KBM-7 (cell line): Measurements from ENCODE around the gene GPR37L1.
"Not testable (repeated sequence)": the region's sequence is repeated elsewhere in the genome, so short reads cannot be mapped to it uniquely, and the experiment has no call there.

ENCODE experiments used
- DNase-seq: peaks from one replicate; pipeline ENCODE4 v3.0.0-alpha.2; 2015
- in situ Hi-C: fragments of 300-500 bp; cut with MboI; formaldehyde crosslinking; loops from 2 replicates; pipeline ENCODE4 v1.14.3; 2020; ENCODE audit warnings: low sequenced_read_pairs, low pct_unique_long_range_greater_than_20kb, mixed read lengths

The GPR37L1 gene

GRCh38 chr1:202106340-202107254, 16.1 kb upstream of the GPR37L1 start:
- DNase-seq = no peak

DNA sequence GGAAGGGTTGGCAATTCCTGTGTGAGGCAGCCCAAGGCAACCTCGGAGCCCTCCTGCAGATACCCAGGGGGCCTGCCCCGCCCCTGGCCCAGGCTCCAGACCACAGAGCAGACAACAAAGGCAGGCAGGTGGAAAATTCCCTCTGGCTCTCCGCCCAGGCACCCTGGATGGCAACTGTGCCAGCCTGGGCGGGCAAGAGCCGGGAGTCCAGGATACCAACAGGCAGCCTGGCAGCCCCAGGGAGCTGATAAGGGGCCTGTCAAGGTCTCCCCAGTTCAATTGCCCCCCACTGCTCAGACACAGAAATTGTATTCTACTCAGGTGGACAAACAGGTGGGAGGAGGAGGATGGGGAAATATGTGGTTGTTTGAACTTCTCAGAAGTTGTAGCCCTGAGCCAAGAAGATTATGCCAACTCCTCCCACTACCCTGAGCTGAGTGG, 15.4 kb upstream of the GPR37L1 start:
- DNase-seq = no peak

More at GRCh38 chr1:202106340-202107254, 16.1 kb upstream of the GPR37L1 start:
- in situ Hi-C loops = loop anchor here (25.0 kb wide), 1 partner anchor 219 kb away; the partner anchor contains the start of gene SHISA4

GRCh38 chr1:202107801-202108731, 14.7 kb upstream of the GPR37L1 start:
- DNase-seq = no peak
- in situ Hi-C loops = loop anchor here (25.0 kb wide), 1 partner anchor 221 kb away; the partner anchor contains the start of gene SHISA4

More for the DNA sequence above, 15.4 kb upstream of the GPR37L1 start:
- in situ Hi-C loops = loop anchor here (25.0 kb wide), 1 partner anchor 220 kb away; the partner anchor contains the start of gene SHISA4

DNA sequence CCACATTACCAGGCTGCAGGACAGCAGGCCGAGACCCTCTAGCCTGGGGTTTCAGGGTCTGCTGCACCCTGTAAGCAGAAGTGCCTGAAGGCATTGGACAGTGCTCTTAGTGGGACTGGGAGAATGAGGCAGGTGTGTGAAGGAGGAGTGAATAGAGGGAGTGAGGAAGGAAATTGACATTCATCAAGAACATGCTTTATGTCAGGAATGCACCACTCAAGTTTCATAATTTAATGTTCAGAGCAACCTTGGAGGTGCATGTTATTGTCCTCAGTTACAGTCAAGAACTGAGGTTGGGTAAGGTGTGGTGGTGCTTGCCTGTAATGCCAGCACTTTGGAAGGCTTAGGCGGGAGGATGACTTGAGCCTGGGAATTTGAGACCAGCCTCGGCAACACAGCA, 11.7 kb upstream of the GPR37L1 start:
- DNase-seq = no peak
- in situ Hi-C loops = loop anchor here (25.0 kb wide), 1 partner anchor 224 kb away; the partner anchor contains the start of gene SHISA4

- in situ Hi-C loops = loop anchor here (25.0 kb wide), 1 partner anchor 224 kb away; the partner anchor contains the start of gene SHISA4
- not testable (repeated sequence) for DNase-seq
These were observed 11.1 kb upstream of the GPR37L1 start for GRCh38 chr1:202111589-202111988.

DNA sequence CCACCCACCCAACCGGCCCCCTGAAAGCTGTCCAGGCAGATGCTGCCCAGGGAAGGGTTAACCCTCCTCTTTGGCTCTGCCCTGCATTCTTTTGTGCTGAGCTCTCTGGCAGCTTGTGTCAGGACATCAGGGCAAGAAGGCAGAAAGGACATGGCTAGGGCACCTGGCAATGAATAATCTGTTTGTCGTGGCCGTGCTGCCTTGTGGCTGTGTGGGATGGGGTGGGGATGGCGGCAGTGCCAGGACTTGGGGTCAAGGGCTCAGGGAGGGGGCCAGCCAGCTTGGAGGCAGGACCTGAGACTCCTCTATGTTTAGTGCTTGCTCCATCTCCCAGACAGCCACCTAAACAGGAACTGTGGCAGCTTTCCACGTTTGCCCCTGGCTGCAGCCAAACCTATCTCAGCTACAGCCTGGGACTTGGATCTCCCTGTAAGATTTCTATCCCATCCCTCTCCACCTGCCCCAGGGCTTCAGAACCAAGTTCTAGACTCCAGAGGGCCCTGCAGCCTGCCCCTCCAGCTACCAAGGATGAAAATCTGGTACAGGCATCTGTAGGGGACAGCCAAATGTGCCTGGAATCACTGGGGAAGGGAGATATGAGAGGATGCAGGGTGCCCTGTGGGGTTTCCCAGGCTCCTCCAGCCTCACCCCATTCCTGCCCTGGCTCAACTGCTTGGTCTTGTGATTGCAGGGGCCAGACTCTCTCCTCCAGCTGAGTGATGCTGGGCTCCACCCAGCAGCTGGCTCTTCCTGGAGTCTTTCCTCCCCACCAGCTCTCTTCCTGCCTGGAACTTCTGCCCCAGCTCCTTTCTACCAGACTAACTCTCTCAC, 9.6 kb upstream of the GPR37L1 start:
- in situ Hi-C loops = loop anchor here (25.0 kb wide), 1 partner anchor 226 kb away; the partner anchor contains the start of gene SHISA4
- DNase-seq = no peak

GRCh38 chr1:202113690-202114300, 8.9 kb upstream of the GPR37L1 start:
- in situ Hi-C loops = loop anchor here (25.0 kb wide), 1 partner anchor 226 kb away; the partner anchor contains the start of gene SHISA4
- no peak for DNase-seq

GRCh38 chr1:202116287-202116686, 6.4 kb upstream of the GPR37L1 start:
- DNase-seq = no peak
- in situ Hi-C loops = loop anchor here (25.0 kb wide), 1 partner anchor 229 kb away; the partner anchor contains the start of gene SHISA4

DNA sequence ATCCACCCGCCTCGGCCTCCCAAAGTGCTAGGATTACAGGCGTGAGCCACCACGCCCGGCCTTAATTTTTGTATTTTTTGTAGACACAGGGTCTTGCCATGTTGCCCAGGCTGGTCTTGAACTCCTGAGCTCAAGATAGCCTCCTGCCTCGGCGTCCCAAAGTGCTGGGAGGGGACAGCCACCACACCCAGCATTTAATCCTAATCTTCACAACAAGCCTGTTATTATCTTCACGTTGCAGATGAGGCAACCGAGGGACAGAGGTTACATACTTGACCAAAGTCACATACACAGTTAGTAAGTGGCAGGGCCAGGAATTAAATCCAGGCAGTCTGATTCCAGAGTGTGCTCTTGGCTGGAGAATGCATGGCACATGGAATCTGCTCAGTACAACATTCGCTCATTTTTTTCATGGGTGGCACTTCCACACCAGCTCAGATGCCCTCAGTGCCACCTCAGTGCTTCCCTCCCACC, 4.8 kb upstream of the GPR37L1 start:
- in situ Hi-C loops = loop anchor here (25.0 kb wide), 1 partner anchor 231 kb away; the partner anchor contains the start of gene SHISA4
- no peak for DNase-seq

- DNase-seq = no peak
- in situ Hi-C loops = loop anchor here (10.0 to 25.0 kb wide), 2 partner anchors 106 to 234 kb away; partner anchors contain the start of genes ELF3 and SHISA4
These were observed 1.7 kb upstream of the GPR37L1 start for GRCh38 chr1:202121006-202121405.

GRCh38 chr1:202123336-202123813, 658 bp downstream of the GPR37L1 start:
- in situ Hi-C loops = loop anchor here (10.0 to 25.0 kb wide), 2 partner anchors 109 to 236 kb away; partner anchors contain the start of genes ELF3 and SHISA4

DNA sequence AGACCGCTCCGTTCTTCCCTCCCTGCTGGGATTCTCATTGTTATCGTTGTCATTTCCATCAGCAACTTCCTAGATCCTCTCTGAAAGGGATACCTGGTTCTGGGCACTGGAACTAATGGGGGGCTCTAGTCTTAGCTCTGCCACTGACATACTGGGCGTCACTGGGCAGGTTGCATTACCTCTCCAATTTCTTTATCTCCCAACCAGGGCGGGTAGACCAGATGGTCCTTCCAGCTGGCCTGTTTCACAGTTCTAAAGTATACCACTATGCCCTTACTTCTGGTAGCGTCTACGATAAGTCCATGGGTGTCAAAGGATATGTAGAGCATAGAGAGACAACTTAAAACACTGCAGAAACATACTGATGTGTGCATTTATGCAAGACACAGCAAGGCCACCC, 1.4 kb downstream of the GPR37L1 start:
- DNase-seq = no peak
- in situ Hi-C loops = loop anchor here (10.0 to 25.0 kb wide), 2 partner anchors 109 to 237 kb away; partner anchors contain the start of genes ELF3 and SHISA4

More at GRCh38 chr1:202123336-202123813, 658 bp downstream of the GPR37L1 start:
- no peak for DNase-seq

DNA sequence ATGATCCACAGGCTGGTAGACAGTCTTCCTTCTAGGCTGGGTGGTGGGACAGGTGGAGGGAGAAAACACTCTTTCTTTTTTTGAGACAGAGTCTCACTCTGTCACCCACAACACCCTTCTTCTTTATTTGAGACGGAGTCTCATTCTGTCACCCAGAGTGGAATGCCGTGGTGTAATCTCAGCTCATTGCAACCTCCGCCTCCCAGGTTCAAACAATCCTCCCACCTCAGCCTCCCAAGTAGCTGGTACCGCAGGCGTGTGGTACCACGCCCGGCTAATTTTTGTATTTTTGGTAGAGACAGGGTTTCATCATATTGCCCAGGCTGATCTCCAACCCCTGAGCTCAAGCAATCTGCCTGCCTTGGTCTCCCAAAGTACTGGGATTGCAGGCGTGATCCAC, 2.9 kb downstream of the GPR37L1 start:
- DNase-seq = no peak
- in situ Hi-C loops = loop anchor here (10.0 kb wide), 1 partner anchor 111 kb away; the partner anchor contains the start of gene ELF3

DNA sequence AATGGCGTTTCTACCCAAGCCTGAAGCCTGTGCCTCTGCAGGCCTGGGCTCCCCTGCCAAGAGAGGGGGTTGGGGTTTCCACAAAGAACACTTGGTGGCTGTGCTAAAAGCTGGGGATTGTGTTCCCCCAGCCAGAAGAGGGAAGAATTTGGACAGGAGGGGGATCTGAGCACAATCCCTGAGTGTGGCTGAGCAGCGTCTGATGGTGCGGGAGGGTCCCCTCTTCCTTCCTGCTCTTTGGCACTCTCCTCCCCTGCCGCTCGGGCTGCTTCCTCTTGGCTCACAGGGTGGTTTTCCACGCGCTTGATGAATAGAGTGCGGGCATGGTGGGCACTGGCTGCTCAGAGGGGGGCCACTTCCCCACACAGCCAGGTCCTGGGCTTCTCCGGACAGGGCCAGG, 3.7 kb downstream of the GPR37L1 start:
- in situ Hi-C loops = loop anchor here (10.0 kb wide), 1 partner anchor 112 kb away; the partner anchor contains the start of gene ELF3

DNA sequence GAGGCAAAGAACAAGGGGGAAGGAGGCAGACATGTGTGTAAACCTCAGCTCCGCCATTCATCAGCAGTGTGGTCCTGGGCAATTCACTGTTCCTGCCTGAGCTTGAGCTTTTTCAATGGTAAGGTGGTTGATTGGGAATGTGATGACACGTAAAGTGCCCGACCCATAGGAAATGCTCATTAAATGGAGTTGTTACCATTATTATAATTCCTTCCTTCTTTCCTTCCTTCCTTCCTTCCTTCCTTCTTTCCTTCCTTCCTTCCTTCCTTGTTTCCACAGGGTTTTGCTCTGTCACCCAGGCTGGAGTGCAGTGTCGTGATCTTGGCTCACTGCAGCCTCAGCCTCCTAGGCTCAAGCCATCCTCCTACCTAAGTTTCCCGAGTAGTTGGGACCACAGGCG, 4.3 kb downstream of the GPR37L1 start:
- in situ Hi-C loops = loop anchor here (10.0 kb wide), 1 partner anchor 112 kb away; the partner anchor contains the start of gene ELF3
- no peak for DNase-seq

More for the DNA sequence above, 3.7 kb downstream of the GPR37L1 start:
- peak; percentile 19 for DNase-seq

DNA sequence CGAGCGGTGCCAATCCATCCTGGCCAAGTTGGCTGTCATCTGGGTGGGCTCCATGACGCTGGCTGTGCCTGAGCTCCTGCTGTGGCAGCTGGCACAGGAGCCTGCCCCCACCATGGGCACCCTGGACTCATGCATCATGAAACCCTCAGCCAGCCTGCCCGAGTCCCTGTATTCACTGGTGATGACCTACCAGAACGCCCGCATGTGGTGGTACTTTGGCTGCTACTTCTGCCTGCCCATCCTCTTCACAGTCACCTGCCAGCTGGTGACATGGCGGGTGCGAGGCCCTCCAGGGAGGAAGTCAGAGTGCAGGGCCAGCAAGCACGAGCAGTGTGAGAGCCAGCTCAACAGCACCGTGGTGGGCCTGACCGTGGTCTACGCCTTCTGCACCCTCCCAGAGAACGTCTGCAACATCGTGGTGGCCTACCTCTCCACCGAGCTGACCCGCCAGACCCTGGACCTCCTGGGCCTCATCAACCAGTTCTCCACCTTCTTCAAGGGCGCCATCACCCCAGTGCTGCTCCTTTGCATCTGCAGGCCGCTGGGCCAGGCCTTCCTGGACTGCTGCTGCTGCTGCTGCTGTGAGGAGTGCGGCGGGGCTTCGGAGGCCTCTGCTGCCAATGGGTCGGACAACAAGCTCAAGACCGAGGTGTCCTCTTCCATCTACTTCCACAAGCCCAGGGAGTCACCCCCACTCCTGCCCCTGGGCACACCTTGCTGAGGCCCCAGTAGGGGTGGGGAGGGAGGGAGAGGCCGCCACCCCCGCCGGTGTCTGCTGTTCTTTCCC, 5.3 kb downstream of the GPR37L1 start:
- in situ Hi-C loops = loop anchor here (10.0 kb wide), 1 partner anchor 113 kb away; the partner anchor contains the start of gene ELF3
- DNase-seq = no peak
